Epithelial cell of esophagus (primary cell): Measurements from ENCODE around the gene MRPL10.
"Not testable (repeated sequence)": the region's sequence is repeated elsewhere in the genome, so short reads cannot be mapped to it uniquely, and the experiment has no call there.

Experiments
- DNase-seq: peaks from one replicate; pipeline ENCODE4 v3.0.0; 2010; ENCODE audit warnings: low read depth
- H3K4me3 ChIP-seq: 2 replicates; pipeline ENCODE4 v1.5.1; 2011; ENCODE audit warnings: mild to moderate bottlenecking, low read length, control low read depth
- CTCF ChIP-seq: IDR thresholded peaks from 2 replicates; pipeline ENCODE4 v1.5.1; 2011; ENCODE audit warnings: low read depth, mild to moderate bottlenecking, low read length, control low read depth, inconsistent platforms; ENCODE audit not compliant: insufficient read depth; ENCODE audit errors: missing control alignments

MRPL10 gene

GRCh38 chr17:47776330-47777197, 54.8 kb downstream of the MRPL10 start:
- peak; percentile 63 for DNase-seq
- TF ChIP-seq CTCF, result peak; percentile 80
- H3K4me3 ChIP-seq, result no peak overlapping the region

GRCh38 chr17:47774987-47775580, 56.3 kb downstream of the MRPL10 start:
- no peak for TF ChIP-seq CTCF
- H3K4me3 ChIP-seq, result no peak overlapping the region
- peak; percentile 24 for DNase-seq

- no peak for TF ChIP-seq CTCF
- H3K4me3 ChIP-seq, result no peak overlapping the region
- no peak for DNase-seq
Observed at GRCh38 chr17:47774331-47774730, 57.0 kb downstream of the MRPL10 start.

- not testable (repeated sequence) for DNase-seq, H3K4me3 ChIP-seq
Observed at GRCh38 chr17:47773649-47774048, 57.7 kb downstream of the MRPL10 start.
